Ovary (tissue), 9 donors: Measurements from ENCODE around the gene CXCR1. TPM values are rescaled to one million over a fixed set of nuclear protein-coding genes. Genes with fewer than 3 reads are reported as not detected.
"Not testable (repeated sequence)": the region's sequence is repeated elsewhere in the genome, so short reads cannot be mapped to it uniquely, and the experiment has no call there.

Source experiments
- DNase-seq, 5 donors: peaks; one replicate each; pipeline ENCODE4 v3.0.0-alpha.2; 2019 to 2020
- H3K27ac ChIP-seq, 2 donors: fragments of 200-600 bp; one replicate each; pipeline versions ENCODE4 v1.5.1 to v1.8.0; 2019 to 2022
- H3K27me3 ChIP-seq: fragments of 200-600 bp; one replicate; pipeline ENCODE4 v1.8.0; 2022
- H3K36me3 ChIP-seq: fragments of 200-600 bp; sonication (generic); one replicate; pipeline ENCODE4 v1.5.1; 2019
- H3K4me1 ChIP-seq: one replicate; pipeline ENCODE4 v1.8.1; 2013; ENCODE audit warnings: mild to moderate bottlenecking, moderate library complexity; ENCODE audit not compliant: insufficient read depth
- H3K4me3 ChIP-seq: fragments of 200-600 bp; sonication (generic); one replicate; pipeline ENCODE4 v1.5.1; 2017
- H3K9me3 ChIP-seq, 2 donors: fragments of 200-600 bp in 1 of 2; sonication (generic) in 1 of 2; one replicate each; pipeline versions ENCODE4 v1.5.1 to v1.8.1; 2013 to 2019; ENCODE audit warnings: mild to moderate bottlenecking in 1 of 2, moderate library complexity in 1 of 2
- EP300 ChIP-seq: sonication (generic); formaldehyde crosslinking; IDR thresholded peaks from one replicate; pipeline ENCODE4 v1.6.1; 2017; ENCODE audit warnings: antibody characterized with exemption
- POLR2A ChIP-seq: fragments of 450-650 bp; IDR thresholded peaks from one replicate; pipeline ENCODE4 v1.6.1; 2017; ENCODE audit warnings: antibody characterized with exemption, mild to moderate bottlenecking, moderate library complexity
- WGBS, 3 donors: extraction: QIAGEN DNeasy Blood & Tissue Kit in 1 of 3; methylation state at CpG; one replicate each; pipeline versions ENCODE4 v1.1.5 to v1.1.7; 2013 to 2017; 5-methylcytosine and 5-hydroxymethylcytosine counted together
- intact Hi-C, 4 donors: fragments of 100-400 bp; cut with DNase I; formaldehyde crosslinking; loops; one replicate each; pipeline versions ENCODE4 v1.11.0 to v1.15.1; 2022 to 2023
- polyA plus RNA-seq, 2 donors: library from polyadenylated mRNA; stranded (reverse); fragments of 200-250 nt in 1 of 2; fragments of 350-450 nt in 1 of 2; fragmentation: Illumina TruSeq in 1 of 2; extraction: RNeasy Lipid Tissue Mini Kit (QIAGEN cat#74804) in 1 of 2; gene quantifications; one replicate each; pipeline ENCODE4 v1.2.3, GENCODE V29; 2013 to 2014
- total RNA-seq, 7 donors: library from RNA; depleted of rRNA in 2 of 7; stranded (reverse); fragments of >200 nt in 2 of 7; fragmentation: NEBNext Ultra II Directional in 3 of 7; extraction: Animal tissue kit (Norgen Biotek cat#: 25700) in 3 of 7; gene quantifications; one replicate each; pipeline versions ENCODE4 v1.1.0 to v1.2.4, GENCODE V29; 2016 to 2023
- TF ChIP-seq, protein P1 (sequence below), 3 donors: fragments of 450-650 bp in 2 of 3; fragments of 200-600 bp in 1 of 3; IDR thresholded peaks; one replicate each; pipeline versions ENCODE4 v1.5.1 to v1.8.0; 2016 to 2022; ENCODE audit warnings: antibody characterized with exemption in 3 of 3, mild to moderate bottlenecking in 1 of 3
- donor health status: DM: no; HTN: no; CAD: no; lungs with moderate emphysema.
- donor health status: DM: no; HTN: no; CAD: no.
- donor health status: Bipolar disorder and iron deficiency.
- donor health status: DM: yes; HTN: yes; CAD: no.
- donor health status: DM: no; HTN: no; CAD: no.
- donor health status: DM: yes; HTN: yes; CAD: no.

Gene CXCR1
- total and polyA plus RNA-seq, 9 donors: 0.04 to 1.4 (median 0.32) TPM; not detected in 3

DNA sequence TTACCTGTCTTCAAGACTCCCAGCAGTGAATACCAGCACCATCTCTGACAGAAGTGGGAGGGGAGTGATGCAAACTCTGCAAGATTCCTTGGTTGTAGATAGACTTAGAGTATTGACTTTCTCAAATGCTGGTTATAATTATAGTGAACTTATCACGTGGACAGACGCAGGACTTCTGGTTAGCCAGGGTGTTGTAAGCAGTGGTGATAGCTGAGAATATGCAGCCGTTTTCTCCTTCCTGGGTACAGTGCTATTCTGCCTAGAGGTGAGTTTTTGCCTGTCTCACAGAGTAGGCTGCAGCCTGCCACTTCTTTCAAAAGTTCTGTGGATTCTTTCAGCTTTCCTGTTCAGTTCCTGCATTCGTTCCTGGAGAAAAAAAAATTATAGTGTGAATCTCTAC lies 41.7 kb downstream of the CXCR1 start:
- Histone ChIP-seq H3K4me3 (no peak overlapping the region), H3K4me1 (no peaks in the 10 kb centered on the region), H3K36me3 (no peaks in the 10 kb centered on the region), H3K27me3 (no peaks in the 10 kb centered on the region), H3K9me3 (no peaks in the 10 kb centered on the region), H3K27ac (no peak overlapping the region)
- WGBS, 3 donors: 7 to 29% (median 11%) methylated on average over 4 of the region's 4 CpGs
- TF ChIP-seq EP300 (no peak), POLR2A (no peak)
- TF ChIP-seq, protein P1, sequence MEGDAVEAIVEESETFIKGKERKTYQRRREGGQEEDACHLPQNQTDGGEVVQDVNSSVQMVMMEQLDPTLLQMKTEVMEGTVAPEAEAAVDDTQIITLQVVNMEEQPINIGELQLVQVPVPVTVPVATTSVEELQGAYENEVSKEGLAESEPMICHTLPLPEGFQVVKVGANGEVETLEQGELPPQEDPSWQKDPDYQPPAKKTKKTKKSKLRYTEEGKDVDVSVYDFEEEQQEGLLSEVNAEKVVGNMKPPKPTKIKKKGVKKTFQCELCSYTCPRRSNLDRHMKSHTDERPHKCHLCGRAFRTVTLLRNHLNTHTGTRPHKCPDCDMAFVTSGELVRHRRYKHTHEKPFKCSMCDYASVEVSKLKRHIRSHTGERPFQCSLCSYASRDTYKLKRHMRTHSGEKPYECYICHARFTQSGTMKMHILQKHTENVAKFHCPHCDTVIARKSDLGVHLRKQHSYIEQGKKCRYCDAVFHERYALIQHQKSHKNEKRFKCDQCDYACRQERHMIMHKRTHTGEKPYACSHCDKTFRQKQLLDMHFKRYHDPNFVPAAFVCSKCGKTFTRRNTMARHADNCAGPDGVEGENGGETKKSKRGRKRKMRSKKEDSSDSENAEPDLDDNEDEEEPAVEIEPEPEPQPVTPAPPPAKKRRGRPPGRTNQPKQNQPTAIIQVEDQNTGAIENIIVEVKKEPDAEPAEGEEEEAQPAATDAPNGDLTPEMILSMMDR (IDR thresholded peaks at IDR 0.05): no peak
- no peak for DNase-seq
- intact Hi-C loops: no loop called here

DNA sequence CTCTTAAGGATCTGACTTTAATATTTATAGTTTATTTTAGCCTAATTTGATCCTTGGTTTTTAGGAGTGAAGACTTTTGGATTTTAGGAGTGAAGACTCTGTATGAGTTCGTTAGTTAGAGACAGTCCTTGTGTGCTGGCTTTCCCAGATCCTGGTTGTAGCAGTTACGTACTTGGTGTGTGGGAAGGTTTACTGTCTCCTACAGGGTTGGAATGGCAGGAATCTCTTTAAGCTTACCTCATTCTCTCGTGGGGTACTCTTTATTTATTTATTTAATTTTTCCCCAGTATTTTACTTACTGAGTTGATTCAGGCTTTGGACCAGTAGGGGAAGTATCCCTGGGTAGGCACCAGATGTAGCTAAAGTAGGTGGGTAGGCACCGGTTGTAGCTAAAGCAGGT lies 42.8 kb downstream of the CXCR1 start:
- Histone ChIP-seq H3K27ac (no peak overlapping the region), H3K36me3 (no peaks in the 10 kb centered on the region), H3K4me3 (no peak overlapping the region), H3K9me3 (no peaks in the 10 kb centered on the region), H3K4me1 (no peaks in the 10 kb centered on the region), H3K27me3 (no peaks in the 10 kb centered on the region)
- no peak for DNase-seq
- TF ChIP-seq EP300 (no peak), POLR2A (no peak)
- TF ChIP-seq, protein P1 (IDR thresholded peaks at IDR 0.05): no peak
- intact Hi-C loops: no loop called here
- 71 to 76% (median 73%) methylated on average over 4 of the region's 4 CpGs for WGBS, 3 donors

DNA sequence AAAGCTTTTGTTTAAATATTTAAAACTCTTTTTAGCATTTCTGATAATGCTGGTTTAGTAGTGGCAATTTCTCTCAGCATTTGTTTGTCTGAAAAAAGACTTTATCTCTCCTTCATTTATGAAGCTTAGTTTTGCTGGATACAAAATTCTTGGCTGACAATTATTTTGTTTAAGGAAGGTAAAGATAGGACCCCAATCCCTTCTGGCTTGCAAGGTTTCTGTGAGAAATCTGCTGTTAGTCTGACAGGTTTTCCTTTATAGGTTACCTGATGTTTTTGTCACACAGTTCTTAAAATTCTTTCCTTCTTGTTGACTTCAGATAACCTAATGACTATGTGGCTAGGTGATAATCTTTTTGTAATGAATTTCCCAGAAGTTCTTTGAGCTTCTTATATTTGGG lies 44.5 kb downstream of the CXCR1 start:
- H3K4me3 ChIP-seq, H3K27me3 ChIP-seq, DNase-seq, H3K36me3 ChIP-seq, H3K27ac ChIP-seq, intact Hi-C loops, H3K4me1 ChIP-seq, H3K9me3 ChIP-seq: not testable (repeated sequence)

DNA sequence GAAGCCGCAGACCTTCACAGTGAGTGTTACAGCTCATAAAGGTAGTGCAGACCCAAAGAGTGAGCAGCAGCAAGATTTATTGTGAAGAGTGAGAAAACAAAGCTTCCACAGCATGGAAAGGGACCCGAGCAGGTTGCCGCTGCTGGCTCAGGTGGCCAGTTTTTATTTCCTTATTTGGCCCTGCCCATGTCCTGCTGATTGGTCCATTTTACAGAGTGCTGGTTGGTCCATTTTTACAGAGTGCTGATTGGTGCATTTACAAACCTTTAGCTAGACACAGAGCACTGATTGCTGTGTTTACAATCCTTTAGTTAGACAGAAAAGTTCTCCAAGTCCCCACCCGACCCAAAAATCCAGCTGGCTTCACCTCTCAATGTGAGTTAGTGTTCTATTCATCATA lies 45.0 kb downstream of the CXCR1 start:
- 75 to 87% (median 78%) methylated on average over 4 of the region's 4 CpGs for WGBS, 3 donors
- H3K4me3 ChIP-seq, H3K27me3 ChIP-seq, intact Hi-C loops, H3K9me3 ChIP-seq, DNase-seq, H3K36me3 ChIP-seq, H3K4me1 ChIP-seq, H3K27ac ChIP-seq: not testable (repeated sequence)

Other genes starting within 250 kb of the CXCR1 start
- gene TNS1, start 164.0 kb downstream of the CXCR1 start, total RNA-seq: 100 to 1,000 TPM; 141 to 568 (median 366) TPM
- gene TNS1, start 164.0 kb downstream of the CXCR1 start, polyA plus RNA-seq: 100 to 1,000 TPM; 140 to 278 TPM
- under 1 TPM in 3 of 7 donors, not detected in 4; 0.11 to 0.97 (median 0.62) TPM for gene RUFY4, start 97.7 kb downstream of the CXCR1 start, total RNA-seq
- under 1 TPM; 0.10 to 0.57 TPM for gene RUFY4, start 97.7 kb downstream of the CXCR1 start, polyA plus RNA-seq
- gene CXCR2, start 40.9 kb downstream of the CXCR1 start, total RNA-seq: under 1 TPM in 5 of 7 donors, not detected in 2; 0.12 to 0.35 (median 0.33) TPM
- 1 to 10 TPM in 1 of 2 donors, under 1 TPM in 1; 0.08 to 3.0 TPM for gene CXCR2, start 40.9 kb downstream of the CXCR1 start, polyA plus RNA-seq
- 100 to 1,000 TPM; 135 to 229 (median 166) TPM for gene ARPC2, start 50.2 kb upstream of the CXCR1 start, total RNA-seq
- 100 to 1,000 TPM; 170 to 357 TPM for gene ARPC2, start 50.2 kb upstream of the CXCR1 start, polyA plus RNA-seq
- 1 to 10 TPM in 5 of 7 donors, under 1 TPM in 2; 0.38 to 3.8 (median 2.1) TPM for gene GPBAR1, start 94.1 kb upstream of the CXCR1 start, total RNA-seq
- gene GPBAR1, start 94.1 kb upstream of the CXCR1 start, polyA plus RNA-seq: 1 to 10 TPM in 1 of 2 donors, under 1 TPM in 1; 0.28 to 2.8 TPM
- gene AAMP, start 103.2 kb upstream of the CXCR1 start, total RNA-seq: 100 to 1,000 TPM in 5 of 7 donors, 10 to 100 TPM in 2; 86.5 to 123 (median 106) TPM
- gene AAMP, start 103.2 kb upstream of the CXCR1 start, polyA plus RNA-seq: 100 to 1,000 TPM in 1 of 2 donors, 10 to 100 TPM in 1; 71.1 to 144 TPM
- gene PNKD, start 103.6 kb upstream of the CXCR1 start, total RNA-seq: 10 to 100 TPM; 37.3 to 59.6 (median 48.1) TPM
- gene PNKD, start 103.6 kb upstream of the CXCR1 start, polyA plus RNA-seq: 10 to 100 TPM; 23.3 to 74.5 TPM
- gene TMBIM1, start 125.5 kb upstream of the CXCR1 start, total RNA-seq: 100 to 1,000 TPM in 6 of 7 donors, 10 to 100 TPM in 1; 80.6 to 137 (median 114) TPM
- gene TMBIM1, start 125.5 kb upstream of the CXCR1 start, polyA plus RNA-seq: 100 to 1,000 TPM; 106 to 259 TPM
- gene CATIP, start 189.9 kb upstream of the CXCR1 start, total RNA-seq: 1 to 10 TPM in 5 of 7 donors, not detected in 2; 1.2 to 9.4 (median 1.4) TPM
- under 1 TPM in 1 of 2 donors, not detected in 1; 0.12 TPM for gene CATIP, start 189.9 kb upstream of the CXCR1 start, polyA plus RNA-seq
- gene SLC11A1, start 215.3 kb upstream of the CXCR1 start, total RNA-seq: 10 to 100 TPM in 3 of 7 donors, 1 to 10 TPM in 4; 1.0 to 28.9 (median 8.7) TPM
- gene SLC11A1, start 215.3 kb upstream of the CXCR1 start, polyA plus RNA-seq: 1 to 10 TPM in 1 of 2 donors, under 1 TPM in 1; 0.83 to 3.0 TPM
- 100 to 1,000 TPM in 5 of 7 donors, 10 to 100 TPM in 2; 68.8 to 211 (median 159) TPM for gene CTDSP1, start 232.9 kb upstream of the CXCR1 start, total RNA-seq
- 100 to 1,000 TPM in 1 of 2 donors, 10 to 100 TPM in 1; 38.6 to 135 TPM for gene CTDSP1, start 232.9 kb upstream of the CXCR1 start, polyA plus RNA-seq